Mesenteric fat pad (tissue), 1 donor: ENCODE data around the gene RIN3. TPM values are rescaled to one million over a fixed set of nuclear protein-coding genes. Genes with fewer than 3 reads are reported as not detected.

Experiments
- DNase-seq: peaks from one replicate; pipeline ENCODE4 v3.0.0-alpha.2; 2020; ENCODE audit warnings: low spot score
- total RNA-seq: library from RNA; stranded (reverse); fragmentation: NEBNext Ultra II Directional; extraction: Animal tissue kit (Norgen Biotek cat#: 25700); gene quantifications from one replicate; pipeline ENCODE4 v1.2.1, GENCODE V29; 2021
- donor health status: DM: yes; HTN: yes; CAD: no.

Gene RIN3
- total RNA-seq, 1 donor from 2014 or later = 38.0 TPM

DNA sequence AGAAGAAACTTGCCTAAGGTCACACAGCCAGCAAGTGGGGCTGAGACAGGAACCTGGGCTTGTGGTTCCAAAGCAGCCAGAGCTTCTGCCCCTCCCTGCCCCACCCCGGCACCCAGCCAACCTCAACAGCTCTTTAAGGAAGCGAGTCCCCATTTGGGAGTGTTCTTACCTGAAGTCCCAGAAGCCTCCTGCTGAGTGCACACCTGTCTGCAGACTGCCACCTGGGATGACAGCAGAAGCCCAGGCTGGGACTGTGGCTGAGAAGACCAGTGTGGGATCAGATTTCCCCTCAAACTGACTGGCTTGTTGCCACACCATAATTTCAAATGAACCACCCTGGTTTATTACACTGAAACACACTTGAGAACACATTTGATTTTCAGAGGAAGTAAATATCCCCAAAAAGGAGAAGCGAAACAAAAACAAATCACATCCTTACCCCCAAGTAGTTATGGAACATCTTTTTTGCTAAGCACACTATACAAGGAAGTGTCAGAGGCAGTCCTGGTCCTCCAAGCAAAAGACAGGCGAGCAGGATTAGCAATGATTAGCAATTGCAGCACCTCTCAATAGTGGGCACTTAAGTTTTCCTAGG, 6.3 kb upstream of the RIN3 start:
- no peak for DNase-seq

DNA sequence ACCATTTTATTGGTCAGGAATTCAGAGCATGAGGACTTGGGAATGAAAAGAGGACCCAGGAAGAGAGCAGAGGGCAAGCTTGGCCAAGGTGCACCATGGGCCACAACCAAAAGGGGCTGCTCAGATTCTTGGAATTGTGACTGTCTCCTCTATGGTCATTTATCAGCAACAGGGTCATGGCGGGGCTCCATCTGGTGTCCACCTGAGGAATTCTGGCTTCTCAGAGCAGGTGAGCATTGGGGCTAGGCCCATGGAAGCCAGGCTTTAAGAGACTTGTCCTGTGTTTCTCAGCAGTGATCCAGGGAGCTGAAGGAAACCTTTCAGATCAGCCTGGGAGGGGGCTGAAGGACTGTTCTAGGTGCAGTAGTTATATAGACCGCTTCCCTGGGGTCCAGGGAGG, 2.6 kb upstream of the RIN3 start:
- DNase-seq = peak; percentile 53

DNA sequence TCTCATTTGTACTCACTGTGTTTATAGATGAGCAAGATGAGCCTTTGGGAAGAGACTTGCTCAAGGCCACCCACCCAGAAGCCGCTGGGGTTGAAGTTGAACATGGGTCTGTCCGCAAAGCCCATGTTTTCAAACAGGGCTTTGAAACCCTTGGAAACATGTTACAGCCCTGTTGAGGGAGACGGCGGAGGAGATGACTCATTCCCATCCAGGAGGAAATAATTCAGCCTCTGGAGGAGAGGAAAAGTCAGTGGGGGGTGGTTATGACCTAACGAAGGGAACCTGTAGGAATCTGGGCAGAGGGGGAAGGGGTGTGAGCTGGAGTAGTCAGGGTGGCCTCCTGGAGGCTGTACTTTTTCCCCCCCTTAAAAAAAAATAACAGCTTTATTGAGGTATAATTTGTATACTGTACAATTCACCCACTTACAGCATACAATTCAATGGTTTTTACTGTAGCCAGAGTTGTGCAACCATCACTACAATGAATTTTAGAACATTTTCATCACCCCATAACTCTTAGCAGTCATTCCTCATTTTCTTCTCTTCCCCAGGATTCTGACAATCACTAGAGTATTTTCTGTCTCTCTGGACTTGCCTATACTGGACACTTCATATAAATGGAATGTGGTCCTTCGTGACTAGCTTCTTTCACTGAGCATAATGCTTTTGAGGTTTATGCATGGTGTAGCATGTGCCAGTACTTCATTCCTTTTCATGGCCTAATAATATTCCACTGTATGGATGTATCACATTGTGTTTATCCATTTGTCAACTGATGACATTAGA, 1.9 kb upstream of the RIN3 start:
- peak; percentile 71 for DNase-seq

DNA sequence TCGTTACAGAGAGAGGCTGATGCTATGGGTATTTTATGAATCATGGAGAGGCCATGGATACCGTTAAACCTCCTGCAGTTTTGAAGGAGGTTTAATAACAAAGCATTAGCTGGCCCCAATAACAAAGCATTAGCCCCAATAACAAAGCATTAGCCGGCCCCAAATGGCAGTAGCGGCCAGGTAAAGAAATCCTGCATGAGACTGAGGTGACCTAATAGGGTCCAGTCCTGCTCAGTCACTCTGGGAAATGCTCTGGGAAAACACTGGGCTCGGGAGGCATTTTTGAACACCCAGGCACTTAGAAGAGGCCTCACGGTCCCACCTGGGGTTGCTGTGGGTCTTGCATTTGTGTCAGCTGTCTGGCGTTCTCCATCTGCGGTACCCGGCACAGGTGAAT, 776 bp upstream of the RIN3 start:
- DNase-seq = no peak

DNA sequence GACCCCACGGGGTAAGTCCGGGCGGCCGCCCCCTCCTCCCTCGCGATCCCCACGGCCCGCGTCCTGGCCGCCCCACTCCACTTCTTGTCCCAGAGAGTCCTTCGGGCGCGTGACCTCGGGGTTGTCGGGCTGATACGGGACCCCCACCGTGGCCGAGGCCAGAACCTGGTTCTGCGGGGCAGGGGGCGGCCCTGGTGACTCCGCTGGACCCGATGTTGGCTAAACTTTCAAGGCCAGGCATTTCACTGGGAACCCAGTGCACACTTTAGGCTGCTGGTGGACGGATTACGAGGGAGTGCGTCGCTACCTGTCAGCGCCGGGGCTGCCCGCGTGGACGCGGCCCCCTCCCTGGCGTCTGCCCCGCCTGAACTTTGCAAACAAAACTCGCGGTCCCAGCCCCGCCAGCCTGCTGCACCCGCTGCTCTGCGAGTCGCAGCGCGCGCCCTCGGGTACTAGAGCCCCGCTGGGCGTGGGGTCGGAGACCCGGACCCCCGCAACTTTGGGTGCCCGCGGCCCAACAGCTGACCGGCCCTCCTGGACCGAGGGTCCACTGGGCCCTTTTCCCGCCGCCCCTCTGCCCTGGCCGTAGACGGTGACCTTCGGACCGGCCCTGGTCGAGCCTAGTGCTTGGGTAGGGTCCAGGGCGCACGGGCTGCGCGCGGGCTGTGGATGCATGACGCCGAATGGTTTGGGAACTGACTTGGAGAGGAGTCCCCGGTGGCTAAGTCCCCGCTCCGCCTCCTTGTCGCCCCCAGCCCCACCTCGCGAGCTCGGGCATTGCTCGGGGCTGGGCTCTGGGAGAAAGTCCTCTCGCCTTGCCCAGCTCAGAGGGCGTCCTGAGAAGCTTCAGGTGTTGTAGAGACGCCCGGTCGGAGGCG, 624 bp downstream of the RIN3 start:
- peak; percentile 89 for DNase-seq

DNA sequence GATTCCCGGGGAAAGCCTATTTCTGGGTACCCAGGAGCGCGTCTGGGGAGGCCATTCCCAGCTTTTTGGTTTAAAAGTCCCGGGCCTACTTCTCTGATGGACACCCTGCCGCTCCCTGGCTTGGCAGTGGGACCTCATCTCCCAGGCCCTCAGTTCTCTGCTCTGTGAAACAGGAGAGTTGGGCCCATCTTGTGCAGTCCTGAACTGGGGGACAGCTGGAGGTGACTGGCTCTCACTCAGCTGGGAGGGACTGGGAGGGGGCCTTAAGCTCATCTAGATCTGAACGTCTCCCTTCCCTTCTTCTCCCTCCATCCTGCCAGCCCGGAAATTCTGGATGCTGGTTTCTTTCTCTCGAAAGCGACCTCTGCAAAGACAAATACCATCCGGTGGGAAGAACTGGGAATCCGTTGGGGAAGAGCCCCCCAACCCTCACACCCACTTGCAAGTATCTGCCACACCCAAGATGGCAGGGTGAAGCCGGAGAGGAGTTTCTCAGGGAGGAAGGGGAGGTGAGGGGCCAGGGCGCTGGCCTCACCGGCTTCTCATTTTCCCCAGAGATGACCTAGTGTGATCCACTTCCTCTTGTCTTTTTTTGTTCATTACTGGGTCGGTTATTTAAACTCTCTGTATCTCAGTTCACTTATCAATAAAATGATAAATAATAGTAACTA, 1.4 kb downstream of the RIN3 start:
- peak; percentile 82 for DNase-seq

DNA sequence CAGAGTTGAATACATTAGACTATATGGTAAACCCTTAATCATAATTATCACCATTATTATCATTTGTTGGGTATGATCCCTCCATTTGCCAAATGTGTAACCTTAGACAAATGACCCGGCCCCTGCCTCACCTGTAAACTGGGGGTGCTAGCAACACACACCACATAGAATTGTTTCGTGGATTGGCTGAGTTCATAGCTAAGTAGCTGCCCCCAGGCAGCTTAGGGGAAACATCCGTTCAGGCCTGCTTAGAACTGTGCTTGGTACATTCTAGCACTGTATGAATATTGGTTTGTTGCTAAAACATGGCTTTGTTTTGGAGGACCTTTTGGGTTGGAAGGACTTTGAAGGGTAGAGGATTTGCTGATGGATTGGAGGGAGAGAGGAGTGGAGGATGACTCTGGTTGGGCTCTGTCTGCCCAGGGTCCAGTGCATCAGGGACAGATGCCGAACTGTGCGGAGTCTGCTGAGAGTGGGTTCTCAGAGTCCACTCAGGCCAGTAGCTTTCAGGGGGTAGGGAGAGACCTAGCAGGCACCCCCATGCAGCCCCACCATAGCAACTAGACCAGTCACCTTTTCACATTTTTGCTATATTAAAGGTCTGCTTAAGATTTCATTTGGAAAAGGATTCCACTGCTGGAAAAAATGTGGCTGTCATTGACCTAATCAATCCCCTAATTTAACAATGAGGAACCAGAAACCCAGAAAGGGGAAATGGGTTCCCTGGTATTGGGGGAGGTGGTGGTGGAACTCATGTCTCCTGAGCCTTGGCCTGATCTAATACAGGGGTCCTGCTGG, 2.2 kb downstream of the RIN3 start:
- DNase-seq = peak; percentile 43

DNA sequence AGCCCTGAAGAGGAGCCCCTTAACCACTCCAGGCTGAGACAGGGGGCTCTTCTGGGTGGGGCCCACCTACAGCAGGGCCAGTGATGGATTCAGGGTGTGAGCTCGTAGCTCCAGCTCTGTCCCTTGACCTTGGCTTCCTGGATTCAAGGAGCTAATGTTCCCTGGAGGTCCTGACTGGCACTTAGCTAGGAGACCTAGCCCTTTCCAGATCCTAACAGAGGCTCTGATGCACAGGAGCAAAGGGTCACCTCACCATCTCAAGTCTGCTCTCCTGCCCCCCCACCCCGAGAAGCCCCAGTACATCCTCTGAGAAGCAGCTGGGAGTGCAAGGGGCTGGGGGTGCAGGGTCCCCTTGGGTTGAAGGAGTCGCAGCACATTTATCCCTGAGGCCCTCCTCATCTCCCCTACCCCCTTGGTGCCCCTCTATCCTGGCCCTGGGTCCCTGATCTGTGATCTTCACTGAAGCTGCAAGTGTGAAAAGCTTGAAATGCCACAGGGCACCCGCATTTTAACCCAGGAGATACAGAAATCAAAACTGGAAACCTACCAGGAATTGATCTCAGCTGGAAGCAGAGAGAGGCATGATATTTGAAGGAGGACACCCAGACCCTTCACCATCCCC, 2.9 kb downstream of the RIN3 start:
- peak; percentile 51 for DNase-seq

DNA sequence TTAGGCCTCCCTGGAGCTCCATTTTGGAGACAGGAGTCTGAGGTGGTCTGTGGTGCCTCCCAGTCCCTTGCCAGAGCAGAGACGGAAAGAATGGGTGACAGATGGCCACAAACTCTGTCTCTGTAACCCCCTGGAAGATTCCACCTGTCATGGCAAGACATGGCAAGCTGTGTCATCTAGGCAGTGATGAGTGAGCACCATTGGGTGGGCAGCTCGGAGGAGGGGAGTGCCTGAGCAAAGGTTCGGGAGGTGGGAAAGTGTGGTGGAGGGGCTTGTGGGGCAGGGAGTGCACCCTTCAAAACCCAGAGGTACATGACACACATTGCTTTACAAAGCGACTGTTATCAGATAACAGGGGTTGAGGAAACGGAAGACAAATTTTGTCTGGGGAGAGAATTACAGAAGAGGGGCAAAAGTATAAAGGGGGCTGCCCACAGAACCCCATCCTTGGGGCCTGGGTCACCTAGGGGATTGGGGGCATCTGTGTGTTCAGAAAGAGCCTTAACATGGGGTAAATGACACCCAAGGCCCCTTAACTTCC, 3.5 kb downstream of the RIN3 start:
- DNase-seq = peak; percentile 68

DNA sequence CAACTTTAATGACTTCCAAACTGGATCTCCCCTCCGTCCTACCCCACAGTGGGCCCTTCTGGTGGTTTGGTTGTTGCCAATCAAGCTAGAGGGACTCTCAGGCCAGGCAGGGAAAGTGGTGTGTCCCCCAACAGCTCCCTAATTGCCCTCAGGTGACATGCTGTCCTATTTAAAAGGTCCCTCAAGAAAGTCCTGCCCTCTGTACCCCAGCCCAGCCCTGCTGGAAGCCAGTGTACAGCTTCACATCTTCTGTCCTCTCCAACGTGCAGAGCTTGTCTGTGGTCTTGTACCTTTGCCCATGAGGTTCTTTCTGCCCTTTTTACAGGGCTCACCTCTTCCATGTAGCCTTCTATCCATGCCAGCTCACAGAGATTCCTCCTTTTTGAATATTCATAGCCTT, 4.2 kb downstream of the RIN3 start:
- peak; percentile 41 for DNase-seq

DNA sequence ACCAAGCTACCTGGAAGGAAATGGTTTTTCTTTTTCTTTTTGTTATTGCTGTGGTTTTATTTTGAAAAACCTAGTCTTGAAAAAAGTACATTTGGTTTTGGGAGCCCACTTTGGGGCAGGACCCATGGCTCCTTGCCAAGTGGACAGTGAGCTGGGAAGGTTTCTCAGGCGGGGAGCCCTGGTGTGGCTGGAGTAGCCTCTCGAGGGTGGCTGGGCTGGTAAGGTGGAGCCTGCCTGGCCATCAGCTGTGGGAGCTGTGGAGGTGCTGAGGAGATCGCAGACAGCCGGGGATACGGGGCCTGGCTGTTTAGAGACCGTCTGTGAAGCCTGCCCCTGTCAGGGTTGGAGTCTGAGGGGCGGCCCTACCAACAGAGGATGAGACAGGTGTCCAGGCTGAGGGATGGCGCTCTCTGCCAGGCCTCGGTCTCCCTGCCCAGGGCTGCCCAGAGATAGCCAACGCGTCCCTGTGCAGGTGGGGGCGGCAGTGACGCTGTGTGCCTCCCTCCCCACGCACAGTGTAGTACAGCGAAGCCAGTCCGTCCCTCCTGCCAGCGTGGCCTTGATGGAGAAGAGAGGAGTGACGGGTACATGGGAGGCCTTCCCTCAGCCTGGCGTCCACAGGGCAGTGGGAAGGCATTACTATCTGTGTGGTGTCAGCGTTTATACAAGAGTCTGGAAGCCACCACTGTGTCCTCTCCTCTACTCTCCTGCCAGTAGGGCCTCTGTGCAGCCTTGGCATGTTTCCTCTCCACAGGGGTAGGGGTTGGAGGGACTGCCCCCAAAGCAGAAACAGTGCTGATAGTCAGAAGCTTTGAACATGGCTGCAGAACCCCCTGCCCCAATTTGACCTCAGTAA, 5.9 kb downstream of the RIN3 start:
- peak; percentile 82 for DNase-seq

DNA sequence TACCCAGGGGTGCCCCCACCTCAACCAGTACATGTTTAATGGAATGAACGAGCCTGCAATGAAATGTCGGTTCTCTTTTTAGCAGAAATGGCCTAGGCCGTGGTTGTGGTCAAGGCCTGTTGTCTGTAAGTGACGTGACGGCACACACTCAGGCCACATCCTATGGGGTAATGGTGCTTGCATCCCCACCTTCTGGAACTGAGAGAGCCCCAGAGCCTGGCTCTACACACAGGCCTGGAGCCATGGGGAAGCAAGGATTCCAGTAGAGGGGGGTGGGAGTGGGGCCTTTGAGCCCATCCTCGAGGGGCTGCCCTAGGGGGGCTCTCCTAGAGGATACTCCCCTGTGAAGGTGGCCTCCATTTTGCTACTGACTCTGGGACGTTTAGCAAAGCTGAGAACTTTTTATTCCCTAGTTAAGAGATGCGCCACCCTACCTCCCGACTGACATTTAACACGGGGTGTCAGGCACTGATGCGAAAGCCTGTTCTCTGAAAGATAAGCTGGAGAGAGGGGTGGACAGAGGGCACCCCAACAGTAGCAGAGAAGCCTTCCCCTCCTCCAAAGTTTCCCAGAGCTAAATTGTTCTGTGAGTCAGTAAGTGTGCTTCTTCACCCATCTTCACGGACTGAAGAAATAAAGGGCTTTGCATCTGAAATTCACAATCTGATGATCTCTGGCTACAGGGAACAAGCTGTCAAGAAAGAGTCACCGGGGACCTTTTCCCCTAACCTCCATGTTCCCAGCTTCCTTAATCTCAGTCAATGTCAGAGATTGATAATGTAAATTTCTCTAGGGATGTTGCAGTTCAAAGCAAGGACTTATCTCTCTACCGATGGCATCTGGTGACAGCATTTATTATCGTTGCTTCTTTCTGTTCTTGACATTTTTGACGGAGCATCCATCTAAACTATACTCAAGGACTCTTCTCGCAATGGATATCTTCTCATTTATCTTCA, 6.8 kb downstream of the RIN3 start:
- peak; percentile 64 for DNase-seq

DNA sequence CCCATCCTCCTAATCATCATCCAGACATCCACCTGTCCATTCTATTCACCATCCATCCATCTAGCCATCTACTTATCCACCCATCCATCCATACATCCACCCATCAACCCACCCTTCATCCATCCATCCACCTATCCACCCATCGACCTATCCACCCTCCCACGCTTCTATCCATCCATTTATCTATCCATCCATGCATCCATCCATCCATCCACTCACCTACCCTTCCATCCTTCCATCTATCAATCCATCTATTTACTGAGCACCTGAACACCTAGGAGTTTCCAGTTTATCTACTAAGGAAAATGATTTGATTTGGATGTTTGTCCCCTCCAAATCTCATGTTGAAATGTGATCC, 7.5 kb downstream of the RIN3 start:
- DNase-seq = no peak

DNA sequence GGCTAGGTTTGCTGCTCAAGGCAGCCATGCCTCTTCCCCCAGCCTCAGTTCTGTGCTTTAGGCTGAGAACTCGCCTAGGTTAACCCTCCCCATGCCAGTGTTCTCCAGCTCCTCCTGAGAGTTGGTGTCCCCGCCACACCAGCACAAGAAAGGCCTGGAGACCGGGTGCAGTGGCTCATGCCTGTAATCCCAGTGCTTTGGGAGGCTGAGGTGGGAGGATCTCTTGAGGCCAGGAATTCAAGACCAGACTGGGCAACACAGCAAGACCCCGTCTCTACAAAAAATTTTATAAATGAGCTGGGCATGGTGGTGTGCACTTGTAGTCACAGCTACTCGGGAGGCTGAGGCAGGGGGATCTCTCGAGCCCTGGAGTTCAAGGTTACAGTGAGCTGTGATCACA, 10.2 kb downstream of the RIN3 start:
- peak; percentile 53 for DNase-seq

DNA sequence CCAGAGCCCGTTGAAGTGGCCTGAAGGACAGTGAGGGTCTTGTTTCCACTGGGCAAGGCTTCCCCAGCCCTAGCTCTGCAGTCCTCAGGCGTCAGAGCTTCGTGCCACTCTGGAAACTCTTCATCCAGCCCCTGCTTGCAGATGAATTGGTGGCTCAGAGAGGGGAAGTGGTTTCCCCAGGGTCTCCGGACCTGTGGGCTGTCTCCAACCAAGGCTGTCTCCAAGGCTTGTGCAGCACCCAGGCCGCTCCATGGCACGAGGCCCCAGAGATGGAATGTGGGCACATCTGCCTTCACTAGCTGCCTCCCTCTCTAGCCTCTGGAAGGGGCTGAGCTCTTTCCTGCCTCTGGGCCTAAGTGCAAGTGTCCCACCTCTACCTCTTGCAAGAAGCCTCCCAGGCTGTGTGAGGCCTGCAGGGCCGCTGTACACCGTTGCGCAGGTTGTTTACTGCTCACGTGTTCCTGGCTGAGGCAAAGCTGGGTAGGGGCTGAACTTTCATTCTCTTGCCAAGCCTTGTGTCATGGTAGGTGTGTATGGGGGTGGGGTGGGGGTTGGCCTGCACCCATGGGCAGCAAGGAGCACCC, 11.1 kb downstream of the RIN3 start:
- DNase-seq = peak; percentile 78

DNA sequence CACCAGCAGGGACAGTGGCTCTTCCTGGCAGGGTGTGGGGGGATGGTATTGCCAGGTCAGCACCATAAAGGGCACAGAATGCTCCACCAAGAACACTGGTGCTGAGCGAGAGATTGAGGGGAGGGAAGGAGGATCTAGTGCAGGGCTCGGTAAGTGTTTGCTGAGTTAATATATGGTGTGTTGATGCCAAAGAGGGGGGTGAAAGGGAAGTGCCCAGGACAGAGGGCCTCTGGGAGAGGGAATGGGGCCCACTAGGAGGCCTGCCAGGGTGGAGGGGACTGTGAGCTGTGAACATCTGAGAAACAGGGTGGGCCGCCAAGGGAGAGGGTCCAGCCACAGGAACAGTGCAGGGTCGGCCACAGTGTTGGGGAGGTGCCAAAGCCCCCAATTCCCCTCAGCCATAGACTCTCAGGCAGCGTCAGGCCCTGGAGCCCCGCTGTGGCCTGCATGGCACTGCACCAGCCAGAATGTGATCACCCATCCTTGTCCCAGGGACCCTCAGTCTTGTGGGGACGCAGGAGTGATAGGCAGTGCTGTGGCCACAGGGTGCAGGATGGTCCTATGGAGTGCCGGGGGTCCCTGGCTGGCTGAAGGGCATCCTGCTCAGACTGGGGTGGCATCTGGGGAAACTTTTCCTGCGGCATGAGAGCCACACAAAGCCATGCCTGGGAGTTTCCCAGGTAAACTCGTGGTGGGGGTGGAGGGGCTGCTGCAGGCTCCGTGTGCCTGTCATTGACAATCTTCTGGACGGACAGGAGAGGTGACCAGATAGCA, 11.9 kb downstream of the RIN3 start:
- peak; percentile 78 for DNase-seq

DNA sequence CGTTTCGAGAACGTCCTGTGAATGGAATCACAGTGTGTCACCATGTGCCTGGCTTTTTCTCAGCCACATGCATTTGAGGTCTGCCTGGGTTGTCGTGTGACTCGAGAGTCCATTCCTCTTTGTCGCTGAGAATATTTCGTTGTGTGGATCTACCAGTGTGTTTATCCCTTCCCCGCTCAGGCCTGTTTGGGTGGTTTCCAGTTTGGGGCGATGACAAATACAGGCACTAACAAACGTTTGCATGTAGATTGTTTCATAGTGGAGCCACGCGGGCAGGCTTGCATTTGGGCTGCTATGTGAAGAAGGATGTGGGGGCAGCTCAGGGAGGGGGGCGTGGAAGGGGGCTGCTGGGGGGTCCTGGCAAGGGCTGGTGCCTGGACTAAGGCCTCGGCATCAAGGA, 14.1 kb downstream of the RIN3 start:
- DNase-seq = peak; percentile 53
